Esophagus muscularis mucosa (tissue), 3 donors: ENCODE results near the gene PAXX.
A peak's percentile ranks its signal among the peaks of the same experiment; 100 is the strongest.

ENCODE experiments used
- POLR2A ChIP-seq: fragments of 450-650 bp; IDR thresholded peaks from one replicate; pipeline ENCODE4 v1.6.1; 2017; ENCODE audit warnings: antibody characterized with exemption, moderate library complexity, mild to moderate bottlenecking, low read depth
- POLR2AphosphoS5 ChIP-seq, 2 donors: sonication (generic); formaldehyde crosslinking; IDR thresholded peaks; one replicate each; pipeline ENCODE4 v1.6.1; 2017; ENCODE audit warnings: antibody characterized with exemption in 2 of 2
- TF ChIP-seq, protein P1 (sequence below), 3 experiments: fragments of 200-600 bp in 2 of 3; fragments of 450-650 bp in 1 of 3; sonication (generic) in 2 of 3; IDR thresholded peaks; one replicate each; pipeline ENCODE4 v1.5.1; 2017 to 2019; ENCODE audit warnings: antibody characterized with exemption in 3 of 3, mild to moderate bottlenecking in 2 of 3, moderate library complexity in 1 of 3

DNA sequence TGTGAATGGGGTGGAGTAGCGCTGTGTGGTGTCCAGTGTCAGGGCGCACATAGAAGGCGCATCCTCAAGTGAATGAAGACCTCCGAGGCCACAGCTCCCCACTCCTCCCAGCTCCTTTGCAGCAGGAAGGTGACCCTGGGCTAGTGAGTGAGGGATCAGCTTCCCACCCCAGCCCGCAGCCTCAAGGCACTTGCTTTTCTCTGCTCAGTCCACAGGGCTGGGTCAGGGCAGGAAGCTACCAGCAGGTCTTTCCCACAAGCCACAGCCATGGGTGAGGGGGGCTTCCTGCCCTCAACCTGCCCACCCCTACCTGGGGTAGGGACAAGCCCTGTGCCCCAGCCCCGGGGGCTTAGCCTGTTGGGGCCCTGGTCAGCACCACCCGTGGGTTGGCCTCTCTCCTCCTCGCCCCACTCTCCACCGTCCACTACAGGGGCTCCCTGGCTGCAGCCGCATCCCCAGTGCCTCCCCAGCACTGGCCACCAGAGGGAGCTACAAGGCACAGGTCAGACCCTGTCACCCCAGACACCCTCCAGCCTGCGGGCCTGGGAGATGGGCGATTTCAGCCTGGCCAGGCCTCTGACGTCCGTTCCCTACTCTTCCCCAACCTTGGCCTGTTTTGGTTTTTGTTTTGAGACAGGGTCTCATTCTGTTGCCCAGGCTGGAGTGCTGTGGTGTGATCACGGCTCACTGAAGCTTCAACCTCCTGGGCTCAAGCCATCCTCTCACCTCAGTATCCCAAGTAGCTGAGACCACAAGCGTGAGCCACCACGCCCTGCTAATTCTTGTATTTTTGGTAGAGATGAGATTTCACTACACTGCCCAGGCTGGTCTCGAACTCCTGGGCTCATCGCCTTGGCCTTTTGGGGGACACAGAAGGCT, 37.1 kb downstream of the PAXX start:
- TF ChIP-seq, protein P1, sequence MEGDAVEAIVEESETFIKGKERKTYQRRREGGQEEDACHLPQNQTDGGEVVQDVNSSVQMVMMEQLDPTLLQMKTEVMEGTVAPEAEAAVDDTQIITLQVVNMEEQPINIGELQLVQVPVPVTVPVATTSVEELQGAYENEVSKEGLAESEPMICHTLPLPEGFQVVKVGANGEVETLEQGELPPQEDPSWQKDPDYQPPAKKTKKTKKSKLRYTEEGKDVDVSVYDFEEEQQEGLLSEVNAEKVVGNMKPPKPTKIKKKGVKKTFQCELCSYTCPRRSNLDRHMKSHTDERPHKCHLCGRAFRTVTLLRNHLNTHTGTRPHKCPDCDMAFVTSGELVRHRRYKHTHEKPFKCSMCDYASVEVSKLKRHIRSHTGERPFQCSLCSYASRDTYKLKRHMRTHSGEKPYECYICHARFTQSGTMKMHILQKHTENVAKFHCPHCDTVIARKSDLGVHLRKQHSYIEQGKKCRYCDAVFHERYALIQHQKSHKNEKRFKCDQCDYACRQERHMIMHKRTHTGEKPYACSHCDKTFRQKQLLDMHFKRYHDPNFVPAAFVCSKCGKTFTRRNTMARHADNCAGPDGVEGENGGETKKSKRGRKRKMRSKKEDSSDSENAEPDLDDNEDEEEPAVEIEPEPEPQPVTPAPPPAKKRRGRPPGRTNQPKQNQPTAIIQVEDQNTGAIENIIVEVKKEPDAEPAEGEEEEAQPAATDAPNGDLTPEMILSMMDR (IDR thresholded peaks at IDR 0.05), result peak in 2 of 3 experiments; percentile 82 to 84
- TF ChIP-seq POLR2AphosphoS5 (IDR thresholded peaks at IDR 0.05) (peak in 1 of 2 donors; percentile 34), POLR2A (no peak)
